Fibroblast of the aortic adventitia (primary cell): ENCODE data around the gene NPSR1. TPM values are rescaled to one million over a fixed set of nuclear protein-coding genes. Genes with fewer than 3 reads are reported as not detected.
A peak's percentile ranks its signal among the peaks of the same experiment; 100 is the strongest.

Experiments
- DNase-seq: peaks from one replicate; pipeline ENCODE4 v3.0.0-alpha.2; 2010; ENCODE audit warnings: low read depth
- H3K4me3 ChIP-seq: 2 replicates; pipeline ENCODE4 v1.5.1; 2011; ENCODE audit warnings: low read depth, mild to moderate bottlenecking, control low read depth, low read length, moderate library complexity
- CTCF ChIP-seq: IDR thresholded peaks from 2 replicates; pipeline ENCODE4 v1.5.1; 2011; ENCODE audit warnings: mild to moderate bottlenecking, low read length, control low read depth, inconsistent platforms; ENCODE audit not compliant: insufficient read depth
- total RNA-seq: library from RNA; depleted of rRNA; stranded (reverse); fragments of >200 nt; gene quantifications from 2 replicates; pipeline ENCODE4 v1.2.3, GENCODE V29; 2012; ENCODE audit warnings: low replicate concordance

Gene NPSR1
- total RNA-seq, 1 donor: not detected

GRCh38 chr7:34718867-34719266 lies 60.8 kb downstream of the NPSR1 start:
- H3K4me3 ChIP-seq: no peak overlapping the region
- no peak for DNase-seq
- TF ChIP-seq CTCF: no peak

DNA sequence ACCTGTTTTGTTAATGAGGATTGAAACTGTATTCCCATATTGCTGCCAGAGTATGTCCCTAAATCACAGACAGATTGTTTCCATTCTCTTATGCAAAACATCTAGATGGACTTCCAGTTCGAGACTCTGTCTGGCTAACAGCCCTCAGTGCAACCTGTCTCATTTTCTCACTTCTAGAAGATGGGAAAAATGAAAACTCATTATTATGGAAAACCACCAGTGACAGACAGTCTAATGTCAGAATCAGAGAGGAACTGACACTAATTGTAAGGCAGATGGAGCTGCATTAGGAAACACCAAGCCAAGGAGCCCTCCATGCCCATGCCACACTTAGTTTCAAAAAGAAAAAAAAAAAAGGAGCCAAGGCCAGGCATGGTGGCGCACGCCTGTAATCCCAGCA lies 61.6 kb downstream of the NPSR1 start:
- no peak for TF ChIP-seq CTCF
- no peak for DNase-seq
- no peak overlapping the region for H3K4me3 ChIP-seq

DNA sequence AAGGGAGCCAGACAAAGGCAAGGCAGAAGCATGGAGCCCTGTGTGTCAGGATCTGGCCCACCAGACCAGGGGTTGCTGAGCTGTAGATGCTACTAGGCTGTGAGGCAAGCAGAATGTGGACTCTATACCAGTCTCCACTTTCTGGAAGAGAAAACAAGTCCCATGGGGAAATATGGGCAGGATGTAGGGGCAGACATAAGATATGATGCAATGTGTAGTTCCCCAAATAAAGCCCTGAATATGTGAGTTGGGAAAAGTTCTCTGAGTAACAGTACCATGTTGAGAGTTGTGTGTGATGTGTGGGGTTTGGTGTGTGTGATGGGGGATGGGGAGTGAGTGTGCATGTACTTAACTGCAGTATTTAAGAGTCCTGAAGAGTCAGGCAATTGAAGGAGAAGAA lies 62.3 kb downstream of the NPSR1 start:
- DNase-seq: no peak
- TF ChIP-seq CTCF: no peak
- H3K4me3 ChIP-seq: no peak overlapping the region

DNA sequence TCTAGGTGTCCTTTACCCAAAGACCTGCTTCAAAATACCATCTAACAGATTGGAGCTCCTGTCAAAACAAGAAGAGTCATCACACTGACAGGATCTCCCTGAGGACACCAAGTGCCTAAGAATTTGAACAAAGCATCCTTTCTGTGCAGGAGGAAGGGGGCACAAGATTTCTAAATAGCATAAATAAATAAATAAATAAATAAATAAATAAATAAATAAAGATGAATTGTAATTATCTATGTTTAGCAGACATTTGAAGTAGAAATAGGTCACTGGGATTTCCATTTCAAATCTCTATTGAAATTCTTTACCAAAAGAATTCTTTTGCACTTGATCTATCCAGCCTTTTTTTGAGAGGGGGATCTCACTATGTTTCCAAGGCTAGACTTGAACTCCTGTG lies 65.3 kb downstream of the NPSR1 start:
- DNase-seq: no peak
- TF ChIP-seq CTCF: no peak
- H3K4me3 ChIP-seq: no peak overlapping the region

DNA sequence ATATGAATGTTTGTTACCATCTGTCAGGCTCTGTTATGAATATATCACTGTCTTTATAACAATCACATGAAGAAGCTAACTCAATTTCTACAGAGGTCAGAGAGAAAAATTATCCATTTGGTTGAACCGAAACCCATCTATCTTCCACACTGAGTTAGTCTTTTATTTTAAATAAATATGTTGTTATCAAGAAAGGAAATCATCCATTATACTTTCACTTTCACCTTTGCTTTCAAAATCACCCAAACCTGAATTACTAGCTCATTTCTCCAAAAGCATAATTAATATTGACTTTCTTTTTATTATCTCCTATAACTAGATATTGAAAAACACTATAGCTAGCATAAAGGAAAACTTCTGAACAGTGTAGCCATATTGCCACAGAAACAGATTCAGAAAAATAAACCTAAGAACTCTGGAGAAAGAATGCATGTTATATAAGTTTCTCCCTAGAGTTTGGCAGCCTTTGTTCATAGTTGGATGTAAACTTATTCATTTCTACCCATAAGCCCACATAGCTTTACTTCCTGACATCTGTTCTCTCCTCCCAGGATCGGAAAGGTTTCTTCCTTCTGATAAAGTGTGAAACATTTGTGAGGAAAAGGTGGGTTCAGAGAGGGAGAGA lies 66.0 kb downstream of the NPSR1 start:
- peak; percentile 2 for DNase-seq
- no peak overlapping the region for H3K4me3 ChIP-seq
- no peak for TF ChIP-seq CTCF

GRCh38 chr7:34726221-34726620 lies 68.2 kb downstream of the NPSR1 start:
- no peak overlapping the region for H3K4me3 ChIP-seq
- DNase-seq: no peak
- TF ChIP-seq CTCF: no peak

DNA sequence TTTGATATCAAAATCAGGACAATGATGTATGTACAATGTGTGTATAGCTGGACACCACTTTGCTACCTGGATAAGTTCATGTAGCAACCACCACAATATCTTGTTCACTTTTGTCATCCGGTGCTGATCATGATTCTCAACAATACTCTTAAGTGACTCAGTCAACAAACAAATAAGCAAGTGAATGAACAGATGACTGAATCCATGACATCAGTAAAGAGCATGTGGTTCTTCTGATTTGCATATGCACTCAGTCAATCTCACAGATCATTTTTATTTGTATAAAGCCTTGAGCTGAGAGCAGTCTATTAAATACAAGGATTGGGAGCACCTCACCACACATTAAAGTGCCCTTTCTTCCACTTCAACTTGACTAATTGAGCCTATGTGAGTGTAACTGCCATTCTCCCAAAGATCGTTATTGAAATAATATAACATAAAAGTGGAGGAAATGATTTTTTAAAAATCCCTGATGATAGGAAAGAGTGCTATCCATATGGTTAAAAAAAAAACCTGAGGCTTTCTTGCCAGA lies 69.5 kb downstream of the NPSR1 start:
- DNase-seq: no peak
- TF ChIP-seq CTCF: no peak
- H3K4me3 ChIP-seq: no peak overlapping the region
